Neuron (in vitro differentiated cells): Measurements from ENCODE around the gene MPP2.

Source experiments
- H2AFZ ChIP-seq: one replicate; pipeline ENCODE4 v1.6.1; 2013; ENCODE audit warnings: low read depth, mild to moderate bottlenecking, inconsistent platforms, low read length, moderate library complexity
- H3K27me3 ChIP-seq: one replicate; pipeline ENCODE4 v1.6.1; 2013; ENCODE audit warnings: low read length; ENCODE audit not compliant: insufficient read depth
- H3K36me3 ChIP-seq: one replicate; pipeline ENCODE4 v1.6.1; 2013; ENCODE audit warnings: low read length; ENCODE audit not compliant: insufficient read depth
- H3K4me1 ChIP-seq: one replicate; pipeline ENCODE4 v1.6.1; 2013; ENCODE audit warnings: low read length; ENCODE audit not compliant: insufficient read depth
- H3K4me3 ChIP-seq: 2 replicates; pipeline ENCODE4 v1.5.1; 2013; ENCODE audit warnings: mild to moderate bottlenecking, low read length, moderate library complexity
- H3K9me3 ChIP-seq: one replicate; pipeline ENCODE4 v1.6.1; 2013; ENCODE audit warnings: low read length

MPP2 gene

GRCh38 chr17:43920500-43921095 lies 13.3 kb upstream of the MPP2 start:
- no peaks in the 10 kb centered on the region for H3K36me3 ChIP-seq
- peaks cover 22% of the 10 kb centered on the region for H3K27me3 ChIP-seq
- no peaks in the 10 kb centered on the region for H3K4me1 ChIP-seq
- H3K4me3 ChIP-seq = no peak overlapping the region
- H3K9me3 ChIP-seq = peaks cover 2% of the 10 kb centered on the region
- no peak overlapping the region for H2AFZ ChIP-seq

- Histone ChIP-seq H3K9me3 (peaks cover 2% of the 10 kb centered on the region), H3K36me3 (no peaks in the 10 kb centered on the region), H3K27me3 (peaks cover 36% of the 10 kb centered on the region), H2AFZ (no peak overlapping the region), H3K4me1 (no peaks in the 10 kb centered on the region), H3K4me3 (no peak overlapping the region)
Measured at GRCh38 chr17:43918026-43918389, 10.7 kb upstream of the MPP2 start.

GRCh38 chr17:43917348-43918025 lies 10.2 kb upstream of the MPP2 start:
- Histone ChIP-seq H3K4me3 (no peak overlapping the region), H3K9me3 (peaks cover 2% of the 10 kb centered on the region), H3K36me3 (no peaks in the 10 kb centered on the region), H2AFZ (no peak overlapping the region), H3K4me1 (no peaks in the 10 kb centered on the region), H3K27me3 (peaks cover 38% of the 10 kb centered on the region)

GRCh38 chr17:43917016-43917347 lies 9.6 kb upstream of the MPP2 start:
- Histone ChIP-seq H3K9me3 (peaks cover 2% of the 10 kb centered on the region), H2AFZ (no peak overlapping the region), H3K4me3 (no peak overlapping the region), H3K4me1 (no peaks in the 10 kb centered on the region), H3K27me3 (peaks cover 41% of the 10 kb centered on the region), H3K36me3 (no peaks in the 10 kb centered on the region)

GRCh38 chr17:43916385-43916784 lies 9.0 kb upstream of the MPP2 start:
- Histone ChIP-seq H3K27me3 (peaks cover 47% of the 10 kb centered on the region), H3K4me1 (no peaks in the 10 kb centered on the region), H2AFZ (no peak overlapping the region), H3K9me3 (peaks cover 2% of the 10 kb centered on the region), H3K36me3 (no peaks in the 10 kb centered on the region), H3K4me3 (no peak overlapping the region)

- Histone ChIP-seq H2AFZ (no peak overlapping the region), H3K27me3 (peaks cover 45% of the 10 kb centered on the region), H3K4me1 (no peaks in the 10 kb centered on the region), H3K36me3 (no peaks in the 10 kb centered on the region), H3K9me3 (peaks cover 2% of the 10 kb centered on the region), H3K4me3 (no peak overlapping the region)
Measured at GRCh38 chr17:43915559-43915958, 8.2 kb upstream of the MPP2 start.

- peaks cover 41% of the 10 kb centered on the region for H3K27me3 ChIP-seq
- no peak overlapping the region for H3K4me3 ChIP-seq
- H3K9me3 ChIP-seq = peaks cover 2% of the 10 kb centered on the region
- H3K36me3 ChIP-seq = no peaks in the 10 kb centered on the region
- H2AFZ ChIP-seq = no peak overlapping the region
- H3K4me1 ChIP-seq = no peaks in the 10 kb centered on the region
Measured at GRCh38 chr17:43914451-43914850, 7.1 kb upstream of the MPP2 start.

- H3K27me3 ChIP-seq = peaks cover 41% of the 10 kb centered on the region
- no peaks in the 10 kb centered on the region for H3K9me3 ChIP-seq
- no peak overlapping the region for H2AFZ ChIP-seq
Measured at GRCh38 chr17:43913584-43913983, 6.2 kb upstream of the MPP2 start.

GRCh38 chr17:43912635-43913304 lies 5.4 kb upstream of the MPP2 start:
- no peak overlapping the region for H2AFZ ChIP-seq
- no peaks in the 10 kb centered on the region for H3K36me3 ChIP-seq
- H3K4me1 ChIP-seq = peaks cover 10% of the 10 kb centered on the region
- H3K27me3 ChIP-seq = peaks cover 39% of the 10 kb centered on the region
- no peaks in the 10 kb centered on the region for H3K9me3 ChIP-seq
- H3K4me3 ChIP-seq = no peak overlapping the region

More at GRCh38 chr17:43913584-43913983, 6.2 kb upstream of the MPP2 start:
- Histone ChIP-seq H3K4me1 (peaks cover 3% of the 10 kb centered on the region), H3K4me3 (no peak overlapping the region), H3K36me3 (no peaks in the 10 kb centered on the region)

GRCh38 chr17:43911904-43912303 lies 4.6 kb upstream of the MPP2 start:
- Histone ChIP-seq H2AFZ (no peak overlapping the region), H3K4me1 (peaks cover 13% of the 10 kb centered on the region), H3K4me3 (no peak overlapping the region), H3K9me3 (no peaks in the 10 kb centered on the region), H3K36me3 (no peaks in the 10 kb centered on the region), H3K27me3 (peaks cover 35% of the 10 kb centered on the region)

- no peak overlapping the region for H2AFZ ChIP-seq
- peaks cover 26% of the 10 kb centered on the region for H3K27me3 ChIP-seq
- no peaks in the 10 kb centered on the region for H3K9me3 ChIP-seq
- peaks cover 29% of the 10 kb centered on the region for H3K4me1 ChIP-seq
- H3K36me3 ChIP-seq = no peaks in the 10 kb centered on the region
- H3K4me3 ChIP-seq = no peak overlapping the region
Measured at GRCh38 chr17:43909537-43910231, 2.3 kb upstream of the MPP2 start.

- Histone ChIP-seq H2AFZ (peak overlapping the region; percentile 49), H3K27me3 (peaks cover 15% of the 10 kb centered on the region), H3K9me3 (no peaks in the 10 kb centered on the region), H3K4me1 (peaks cover 29% of the 10 kb centered on the region), H3K36me3 (no peaks in the 10 kb centered on the region), H3K4me3 (peak overlapping the region; percentile 52)
Measured at GRCh38 chr17:43907998-43908721, 824 bp upstream of the MPP2 start.
